Upper lobe of right lung (tissue), 1 donor: ENCODE results near the gene MPRIP. TPM values are rescaled to one million over a fixed set of nuclear protein-coding genes. Genes with fewer than 3 reads are reported as not detected.

Experiments
- ATAC-seq: fragments of 200-7000 bp; cut with Tn5 transposase; one replicate; pipeline ENCODE4 v1.9.1; 2020; ENCODE audit warnings: mild to moderate bottlenecking, moderate library complexity
- DNase-seq: peaks from one replicate; pipeline ENCODE4 v3.0.0-alpha.2; 2020
- H3K27ac ChIP-seq: fragments of 200-600 bp; one replicate; pipeline ENCODE4 v1.8.0; 2022
- H3K27me3 ChIP-seq: fragments of 200-600 bp; one replicate; pipeline ENCODE4 v1.8.0; 2022; ENCODE audit warnings: mild to moderate bottlenecking
- H3K36me3 ChIP-seq: fragments of 200-600 bp; one replicate; pipeline ENCODE4 v1.8.0; 2022
- H3K4me1 ChIP-seq: fragments of 200-600 bp; one replicate; pipeline ENCODE4 v1.8.0; 2022
- H3K4me3 ChIP-seq: fragments of 200-600 bp; one replicate; pipeline ENCODE4 v1.8.0; 2022; ENCODE audit warnings: mild to moderate bottlenecking
- H3K9me3 ChIP-seq: fragments of 200-600 bp; one replicate; pipeline ENCODE4 v1.8.0; 2022
- intact Hi-C: fragments of 100-400 bp; cut with DNase I; formaldehyde crosslinking; loops from one replicate; pipeline ENCODE4 v1.11.0; 2022
- total RNA-seq: library from RNA; stranded (reverse); fragmentation: NEBNext Ultra II Directional; extraction: Animal tissue kit (Norgen Biotek cat#: 25700); gene quantifications from one replicate; pipeline ENCODE4 v1.2.1, GENCODE V29; 2021
- TF ChIP-seq, protein P1 (sequence below): fragments of 200-600 bp; IDR thresholded peaks from one replicate; pipeline ENCODE4 v1.8.0; 2022; ENCODE audit warnings: antibody characterized with exemption
- donor health status: DM: no; HTN: yes; CAD: no; lungs with severe emphysema.

Gene MPRIP
- total RNA-seq, 1 donor from 2014 or later: 333 TPM

DNA sequence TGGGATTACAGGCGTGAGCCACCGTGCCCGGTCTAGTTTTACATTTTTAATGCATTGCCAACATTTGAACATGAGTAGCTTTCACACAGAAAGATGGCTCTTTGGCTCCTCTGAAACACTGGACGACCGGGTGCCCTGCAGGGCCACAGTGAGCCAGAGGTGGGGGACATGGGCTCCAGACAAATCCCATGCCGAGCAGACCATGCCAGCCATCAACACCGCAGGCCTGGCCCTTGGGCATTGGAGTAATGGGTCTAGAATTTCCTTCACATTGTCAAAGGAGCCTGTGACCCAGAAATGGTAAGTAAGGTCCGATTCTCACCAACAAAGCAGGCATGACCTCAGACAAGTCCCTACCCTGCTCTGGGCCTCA, 21.4 kb upstream of the MPRIP start:
- TF ChIP-seq, protein P1, sequence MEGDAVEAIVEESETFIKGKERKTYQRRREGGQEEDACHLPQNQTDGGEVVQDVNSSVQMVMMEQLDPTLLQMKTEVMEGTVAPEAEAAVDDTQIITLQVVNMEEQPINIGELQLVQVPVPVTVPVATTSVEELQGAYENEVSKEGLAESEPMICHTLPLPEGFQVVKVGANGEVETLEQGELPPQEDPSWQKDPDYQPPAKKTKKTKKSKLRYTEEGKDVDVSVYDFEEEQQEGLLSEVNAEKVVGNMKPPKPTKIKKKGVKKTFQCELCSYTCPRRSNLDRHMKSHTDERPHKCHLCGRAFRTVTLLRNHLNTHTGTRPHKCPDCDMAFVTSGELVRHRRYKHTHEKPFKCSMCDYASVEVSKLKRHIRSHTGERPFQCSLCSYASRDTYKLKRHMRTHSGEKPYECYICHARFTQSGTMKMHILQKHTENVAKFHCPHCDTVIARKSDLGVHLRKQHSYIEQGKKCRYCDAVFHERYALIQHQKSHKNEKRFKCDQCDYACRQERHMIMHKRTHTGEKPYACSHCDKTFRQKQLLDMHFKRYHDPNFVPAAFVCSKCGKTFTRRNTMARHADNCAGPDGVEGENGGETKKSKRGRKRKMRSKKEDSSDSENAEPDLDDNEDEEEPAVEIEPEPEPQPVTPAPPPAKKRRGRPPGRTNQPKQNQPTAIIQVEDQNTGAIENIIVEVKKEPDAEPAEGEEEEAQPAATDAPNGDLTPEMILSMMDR: no peak
- peaks cover 27% of the 10 kb centered on the region for H3K4me1 ChIP-seq
- peak overlapping the region; percentile 66 for H3K27ac ChIP-seq
- intact Hi-C loops: no loop called here
- H3K4me3 ChIP-seq: no peak overlapping the region
- DNase-seq: peak; percentile 49
- no peaks in the 10 kb centered on the region for H3K9me3 ChIP-seq
- H3K27me3 ChIP-seq: no peaks in the 10 kb centered on the region
- no peak for ATAC-seq
- H3K36me3 ChIP-seq: no peaks in the 10 kb centered on the region

GRCh38 chr17:17021194-17021863, 20.9 kb upstream of the MPRIP start:
- H3K27me3 ChIP-seq: no peaks in the 10 kb centered on the region
- peaks cover 27% of the 10 kb centered on the region for H3K4me1 ChIP-seq
- H3K4me3 ChIP-seq: no peak overlapping the region
- peak; percentile 78 for DNase-seq
- intact Hi-C loops: no loop called here
- H3K36me3 ChIP-seq: no peaks in the 10 kb centered on the region
- TF ChIP-seq, protein P1: no peak
- H3K9me3 ChIP-seq: no peaks in the 10 kb centered on the region
- H3K27ac ChIP-seq: peak overlapping the region; percentile 66
- ATAC-seq: peak; percentile 77

DNA sequence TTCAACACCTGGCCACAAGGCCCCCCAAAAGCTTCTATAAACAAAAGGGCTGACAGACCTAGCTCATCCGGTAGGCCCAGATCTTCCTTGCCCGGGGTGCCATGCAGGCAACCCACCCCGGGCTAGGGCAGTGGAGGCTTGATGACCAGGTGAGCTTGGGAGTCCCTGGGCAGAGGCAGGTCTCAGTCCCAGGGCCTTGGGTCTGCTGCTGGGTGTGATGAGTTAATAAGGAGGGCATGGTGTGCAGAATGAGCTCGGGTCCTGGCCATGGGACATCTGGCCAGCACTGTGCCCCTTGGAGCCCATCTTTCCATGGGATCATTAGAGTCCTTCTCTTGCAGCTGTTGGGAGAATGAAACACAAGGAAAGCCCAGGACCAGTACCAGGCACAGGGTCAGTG, 20.2 kb upstream of the MPRIP start:
- peaks cover 24% of the 10 kb centered on the region for H3K4me1 ChIP-seq
- peak overlapping the region; percentile 66 for H3K27ac ChIP-seq
- DNase-seq (peak; percentile 27), ATAC-seq (no peak)
- no peaks in the 10 kb centered on the region for H3K27me3 ChIP-seq
- intact Hi-C loops: no loop called here
- no peaks in the 10 kb centered on the region for H3K9me3 ChIP-seq
- H3K4me3 ChIP-seq: no peak overlapping the region
- no peaks in the 10 kb centered on the region for H3K36me3 ChIP-seq
- TF ChIP-seq, protein P1: no peak

DNA sequence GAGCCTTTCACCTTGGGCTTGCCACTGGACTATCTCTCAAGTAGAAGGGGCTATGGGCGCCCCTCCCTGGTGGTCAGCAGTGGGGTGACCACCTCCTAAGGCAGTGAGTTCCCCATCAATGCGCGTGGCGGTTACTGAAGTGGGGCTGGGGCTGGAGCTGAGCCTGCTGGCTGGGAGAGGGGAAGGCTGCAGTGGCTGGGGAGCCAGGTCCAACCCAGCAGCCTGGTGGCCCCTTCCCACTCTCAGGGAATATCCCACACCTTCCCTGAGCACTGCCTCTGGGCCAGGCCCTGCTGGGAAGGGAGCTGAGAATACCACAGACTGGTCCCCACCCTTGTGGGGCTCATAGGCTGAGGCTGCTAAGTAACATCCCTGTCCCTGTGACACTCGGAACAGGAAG, 19.8 kb upstream of the MPRIP start:
- TF ChIP-seq, protein P1: no peak
- DNase-seq: peak; percentile 46
- Histone ChIP-seq H3K36me3 (no peaks in the 10 kb centered on the region), H3K27me3 (no peaks in the 10 kb centered on the region), H3K27ac (no peak overlapping the region), H3K4me1 (peaks cover 23% of the 10 kb centered on the region), H3K4me3 (no peak overlapping the region), H3K9me3 (no peaks in the 10 kb centered on the region)
- ATAC-seq: no peak
- intact Hi-C loops: no loop called here

GRCh38 chr17:17024778-17025300, 17.4 kb upstream of the MPRIP start:
- DNase-seq: peak; percentile 56

More at GRCh38 chr17:17024778-17025300, 17.4 kb upstream of the MPRIP start:
- ATAC-seq: no peak
- Histone ChIP-seq H3K4me3 (no peak overlapping the region), H3K27ac (no peak overlapping the region), H3K36me3 (no peaks in the 10 kb centered on the region), H3K27me3 (no peaks in the 10 kb centered on the region), H3K4me1 (peaks cover 21% of the 10 kb centered on the region), H3K9me3 (no peaks in the 10 kb centered on the region)
- intact Hi-C loops: no loop called here
- TF ChIP-seq, protein P1: no peak
